Activated naive CD8-positive, alpha-beta T cell treated with anti-CD3 and anti-CD28 coated beads, Interleukin-2, amount 10 ng/mL, durations not matched to agents 7 days and 5 days (primary cell): ENCODE data around the gene PHC1. TPM values are rescaled to one million over a fixed set of nuclear protein-coding genes. Genes with fewer than 3 reads are reported as not detected.
"Not testable (repeated sequence)": the region's sequence is repeated elsewhere in the genome, so short reads cannot be mapped to it uniquely, and the experiment has no call there.

Experiments
- ATAC-seq: fragments of 150-1000 bp; cut with Tn5 transposase; one replicate; pipeline ENCODE4 v1.10.0; 2021; ENCODE audit warnings: low read depth, moderate library complexity
- POLR2A ChIA-PET: fragments of 350-600 bp; sonication (Branson Sonifier 250); formaldehyde crosslinking; loops from one replicate; lab custom pipeline; 2021; ENCODE audit warnings: antibody characterized with exemption; lab: Charles Lee
- DNase-seq: peaks from one replicate; pipeline ENCODE4 v3.0.0; 2021
- H3K27ac Mint-ChIP-seq: one replicate; pipeline ENCODE4 v1.8.0; 2022; ENCODE audit warnings: mild to moderate bottlenecking, mixed read lengths
- H3K27me3 Mint-ChIP-seq: one replicate; pipeline ENCODE4 v1.8.0; 2022; ENCODE audit warnings: mild to moderate bottlenecking, moderate library complexity, mixed read lengths
- H3K36me3 Mint-ChIP-seq: one replicate; pipeline ENCODE4 v1.8.0; 2021; ENCODE audit warnings: mild to moderate bottlenecking, mixed read lengths
- H3K4me1 Mint-ChIP-seq: one replicate; pipeline ENCODE4 v1.8.0; 2021; ENCODE audit warnings: mixed read lengths
- H3K4me3 Mint-ChIP-seq: one replicate; pipeline ENCODE4 v1.8.0; 2022; ENCODE audit warnings: mild to moderate bottlenecking, moderate library complexity, mixed read lengths
- H3K9me3 Mint-ChIP-seq: one replicate; pipeline ENCODE4 v1.8.0; 2021; ENCODE audit warnings: mixed read lengths
- total RNA-seq, 2 experiments: library from RNA; stranded (reverse); gene quantifications; one replicate each; pipeline ENCODE4 v1.2.3, GENCODE V29; 2021

PHC1 gene
- total RNA-seq, 2 experiments from 2014 or later = 20.6 to 23.9 TPM

DNA sequence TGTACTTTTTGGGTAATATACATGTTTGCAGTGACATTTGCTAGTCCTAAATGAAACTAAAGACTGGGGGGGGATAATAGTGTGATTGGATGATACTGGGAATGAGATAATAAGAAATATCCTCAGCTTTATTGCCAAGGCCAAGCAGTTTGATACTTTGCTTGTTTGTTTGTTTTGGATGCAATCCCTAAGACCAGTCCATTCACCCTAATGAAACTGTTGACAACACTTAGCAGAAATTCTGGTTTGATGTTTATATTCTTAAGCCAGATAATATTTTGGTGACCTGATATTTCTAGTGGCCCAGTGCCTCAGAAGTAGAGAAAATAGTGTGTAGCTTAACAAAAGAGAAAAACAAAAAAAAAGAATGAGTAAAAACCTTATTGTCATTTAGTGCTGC lies 1.8 kb downstream of the PHC1 start:
- DNase-seq = no peak
- POLR2A ChIA-PET = interaction anchor here (3.0 kb wide), 1 partner anchor 34 kb away, joined by 17 read pairs; the partner anchor contains the start of gene M6PR
- H3K4me1 Mint-ChIP-seq = peaks cover 8% of the 10 kb centered on the region
- H3K27me3 Mint-ChIP-seq = peaks cover 7% of the 10 kb centered on the region
- ATAC-seq = no peak
- H3K9me3 Mint-ChIP-seq = no peaks in the 10 kb centered on the region
- H3K36me3 Mint-ChIP-seq = no peaks in the 10 kb centered on the region
- no peak overlapping the region for H3K27ac Mint-ChIP-seq
- H3K4me3 Mint-ChIP-seq = no peak overlapping the region

DNA sequence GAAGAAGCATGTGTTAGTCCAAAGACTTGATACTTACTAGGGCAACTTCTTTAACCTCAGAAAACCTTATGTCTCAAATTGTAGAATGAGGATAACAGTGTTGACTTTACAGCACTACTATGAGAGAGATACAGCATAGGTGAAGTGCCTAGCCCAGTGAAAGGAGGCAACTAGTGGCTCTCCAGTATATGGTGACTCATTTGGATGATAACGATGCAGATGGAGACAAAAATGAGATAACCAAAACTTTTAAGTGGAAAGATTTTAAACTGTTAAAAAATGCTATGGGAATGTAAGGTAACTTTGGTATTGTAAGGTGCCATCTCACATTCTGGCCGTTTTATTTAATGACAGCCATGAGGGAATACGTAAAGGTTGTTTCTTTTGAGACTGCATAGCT lies 2.7 kb downstream of the PHC1 start:
- no peaks in the 10 kb centered on the region for H3K9me3 Mint-ChIP-seq
- no peak overlapping the region for H3K4me3 Mint-ChIP-seq
- H3K4me1 Mint-ChIP-seq = peaks cover 8% of the 10 kb centered on the region
- ATAC-seq (no peak), DNase-seq (no peak)
- peaks cover 7% of the 10 kb centered on the region for H3K27me3 Mint-ChIP-seq
- H3K36me3 Mint-ChIP-seq = no peaks in the 10 kb centered on the region
- no peak overlapping the region for H3K27ac Mint-ChIP-seq
- POLR2A ChIA-PET = interaction anchor here (3.0 kb wide), 1 partner anchor 33 kb away, joined by 17 read pairs; the partner anchor contains the start of gene M6PR

DNA sequence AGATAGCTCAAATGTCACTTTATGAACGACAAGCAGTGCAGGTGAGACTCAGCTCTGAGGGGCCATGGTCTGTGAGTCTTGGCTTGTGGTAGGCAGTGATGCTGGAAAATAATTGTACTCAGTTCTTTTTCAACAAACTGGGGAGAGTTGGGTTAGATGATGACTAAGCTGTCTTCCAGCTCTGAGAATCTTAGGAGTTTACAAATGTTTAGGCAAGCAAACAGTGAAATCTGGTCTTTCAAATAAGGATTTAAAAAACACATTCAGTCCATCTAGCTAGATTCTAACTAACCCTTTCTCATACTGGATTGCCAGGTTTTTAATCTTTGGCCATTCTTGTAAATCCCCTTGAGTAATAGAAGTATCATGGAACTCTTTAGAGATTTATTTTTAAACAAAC lies 3.4 kb downstream of the PHC1 start:
- Mint-ChIP-seq H3K27ac (no peak overlapping the region), H3K27me3 (peaks cover 5% of the 10 kb centered on the region), H3K36me3 (no peaks in the 10 kb centered on the region), H3K4me1 (peaks cover 8% of the 10 kb centered on the region), H3K9me3 (no peaks in the 10 kb centered on the region), H3K4me3 (no peak overlapping the region)
- DNase-seq (no peak), ATAC-seq (no peak)
- POLR2A ChIA-PET = interaction anchor here (0.5 kb wide), 1 partner anchor 261 kb away, joined by 3 read pairs; no protein-coding TSS in a partner anchor

DNA sequence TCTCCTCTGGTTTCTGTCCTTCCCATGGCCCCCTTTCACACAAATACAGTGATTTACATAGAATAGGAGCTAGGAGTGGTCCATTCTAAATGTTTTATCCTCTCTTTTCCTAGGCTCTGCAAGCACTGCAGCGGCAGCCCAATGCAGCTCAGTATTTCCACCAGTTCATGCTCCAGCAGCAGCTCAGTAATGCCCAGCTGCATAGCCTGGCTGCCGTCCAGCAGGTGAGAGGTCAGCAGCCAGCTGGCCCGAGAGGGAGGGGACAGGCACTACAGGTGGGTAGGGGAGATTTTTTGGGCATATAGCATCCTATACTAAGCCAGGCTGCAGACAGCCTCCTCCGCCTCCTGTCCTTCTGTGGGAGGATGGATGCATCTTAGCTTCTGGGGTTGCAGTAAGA lies 5.3 kb downstream of the PHC1 start:
- H3K36me3 Mint-ChIP-seq, H3K4me1 Mint-ChIP-seq, H3K9me3 Mint-ChIP-seq, H3K27me3 Mint-ChIP-seq, H3K27ac Mint-ChIP-seq, ATAC-seq, DNase-seq, POLR2A ChIA-PET, H3K4me3 Mint-ChIP-seq: not testable (repeated sequence)

DNA sequence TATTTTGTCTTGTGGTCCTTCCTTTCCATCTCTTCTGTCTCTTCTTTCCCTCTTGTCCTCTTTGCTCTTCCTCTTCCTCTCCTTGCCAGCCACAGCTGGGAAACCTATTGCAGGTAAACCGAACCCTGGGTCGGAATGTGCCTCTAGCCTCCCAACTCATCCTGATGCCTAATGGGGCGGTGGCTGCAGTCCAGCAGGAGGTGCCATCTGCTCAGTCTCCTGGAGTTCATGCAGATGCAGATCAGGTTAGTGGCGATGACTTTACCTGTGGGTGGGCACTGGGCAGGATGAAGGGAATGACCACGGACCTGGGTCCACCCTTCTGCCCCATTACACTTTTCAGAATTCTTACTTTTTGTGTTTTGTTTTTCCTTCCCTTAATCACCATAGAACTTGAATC lies 8.2 kb downstream of the PHC1 start:
- H3K4me3 Mint-ChIP-seq = no peak overlapping the region
- no peaks in the 10 kb centered on the region for H3K9me3 Mint-ChIP-seq
- no peaks in the 10 kb centered on the region for H3K4me1 Mint-ChIP-seq
- H3K27me3 Mint-ChIP-seq = no peaks in the 10 kb centered on the region
- no peak for DNase-seq
- H3K36me3 Mint-ChIP-seq = no peaks in the 10 kb centered on the region
- no peak for ATAC-seq
- no peak overlapping the region for H3K27ac Mint-ChIP-seq
- POLR2A ChIA-PET = no interaction called here

DNA sequence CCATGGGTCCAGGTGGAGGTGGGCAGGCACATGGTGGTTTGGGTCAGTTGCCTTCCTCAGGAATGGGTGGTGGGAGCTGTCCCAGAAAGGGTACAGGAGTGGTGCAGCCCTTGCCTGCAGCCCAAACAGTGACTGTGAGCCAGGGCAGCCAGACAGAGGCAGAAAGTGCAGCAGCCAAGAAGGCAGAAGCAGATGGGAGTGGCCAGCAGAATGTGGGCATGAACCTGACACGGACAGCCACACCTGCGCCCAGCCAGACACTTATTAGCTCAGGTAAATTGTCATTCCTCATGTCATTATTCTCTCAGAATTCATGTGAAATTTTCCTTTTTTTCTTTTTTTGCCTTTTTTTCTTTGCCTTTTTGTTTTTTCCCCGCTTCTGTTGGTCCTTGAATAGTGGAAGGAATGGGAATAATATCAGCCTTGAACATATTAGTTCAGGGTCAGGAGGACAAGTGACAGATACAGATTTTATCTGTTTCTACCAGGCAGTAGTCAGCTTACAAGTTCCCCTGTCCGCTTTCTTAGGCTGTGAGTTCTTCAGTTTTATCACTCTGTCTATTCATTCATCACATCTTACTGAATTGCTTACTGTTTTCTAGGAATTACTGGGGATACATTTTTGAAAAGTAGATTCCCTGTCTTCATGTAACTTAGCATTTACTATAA lies 16.5 kb downstream of the PHC1 start:
- ATAC-seq, H3K27ac Mint-ChIP-seq, H3K4me3 Mint-ChIP-seq, H3K36me3 Mint-ChIP-seq, DNase-seq, H3K4me1 Mint-ChIP-seq, H3K27me3 Mint-ChIP-seq, POLR2A ChIA-PET, H3K9me3 Mint-ChIP-seq: not testable (repeated sequence)

DNA sequence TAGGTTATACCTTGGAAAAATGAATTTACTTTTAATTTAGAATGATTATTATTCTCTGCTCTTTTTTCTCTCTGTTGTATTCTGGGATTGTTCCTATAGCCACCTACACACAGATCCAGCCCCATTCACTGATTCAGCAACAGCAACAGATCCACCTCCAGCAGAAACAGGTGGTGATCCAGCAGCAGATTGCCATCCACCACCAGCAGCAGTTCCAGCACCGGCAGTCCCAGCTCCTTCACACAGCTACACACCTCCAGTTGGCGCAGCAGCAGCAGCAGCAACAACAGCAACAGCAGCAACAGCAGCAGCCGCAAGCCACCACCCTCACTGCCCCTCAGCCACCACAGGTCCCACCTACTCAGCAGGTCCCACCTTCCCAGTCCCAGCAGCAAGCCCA lies 18.2 kb downstream of the PHC1 start:
- H3K36me3 Mint-ChIP-seq, ATAC-seq, H3K27ac Mint-ChIP-seq, H3K9me3 Mint-ChIP-seq, POLR2A ChIA-PET, DNase-seq, H3K4me1 Mint-ChIP-seq, H3K27me3 Mint-ChIP-seq, H3K4me3 Mint-ChIP-seq: not testable (repeated sequence)

DNA sequence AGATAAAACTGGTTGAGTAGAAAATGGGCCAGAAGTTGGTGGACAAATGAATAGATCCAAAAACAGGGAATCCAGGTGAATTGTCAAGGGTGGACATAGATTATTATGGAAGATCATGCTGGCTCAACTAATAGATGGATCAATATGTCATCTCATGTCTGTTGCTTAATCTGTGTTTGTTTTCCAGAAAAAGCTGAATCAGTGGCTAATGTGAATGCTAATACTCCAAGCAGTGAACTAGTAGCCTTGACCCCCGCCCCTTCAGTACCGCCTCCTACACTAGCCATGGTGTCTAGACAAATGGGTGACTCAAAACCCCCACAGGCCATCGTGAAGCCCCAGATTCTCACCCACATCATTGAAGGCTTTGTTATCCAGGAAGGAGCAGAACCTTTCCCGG lies 19.8 kb downstream of the PHC1 start:
- H3K4me1 Mint-ChIP-seq, POLR2A ChIA-PET, H3K9me3 Mint-ChIP-seq, ATAC-seq, H3K27ac Mint-ChIP-seq, H3K4me3 Mint-ChIP-seq, H3K27me3 Mint-ChIP-seq, H3K36me3 Mint-ChIP-seq, DNase-seq: not testable (repeated sequence)

DNA sequence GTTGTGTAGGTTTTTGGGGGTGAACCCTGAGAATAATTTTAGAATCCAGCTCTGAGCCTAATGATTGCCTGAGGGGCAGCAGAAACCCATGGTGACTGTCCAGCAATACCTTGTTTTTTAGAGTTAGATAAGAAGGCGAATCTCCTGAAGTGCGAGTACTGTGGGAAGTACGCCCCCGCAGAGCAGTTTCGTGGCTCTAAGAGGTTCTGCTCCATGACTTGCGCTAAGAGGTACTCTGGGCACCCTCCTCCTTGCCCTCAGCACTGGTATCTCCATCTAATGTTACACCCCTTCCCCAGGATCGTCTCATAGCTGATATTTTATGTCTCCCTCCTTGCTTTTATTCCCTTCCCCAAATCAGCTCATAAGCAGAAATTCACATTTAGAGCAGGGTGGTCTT lies 22.4 kb downstream of the PHC1 start:
- H3K4me1 Mint-ChIP-seq = no peaks in the 10 kb centered on the region
- H3K9me3 Mint-ChIP-seq = no peaks in the 10 kb centered on the region
- POLR2A ChIA-PET = interaction anchor here (1.4 kb wide), 1 partner anchor 9 kb away, joined by 4 read pairs; no protein-coding TSS in a partner anchor
- H3K4me3 Mint-ChIP-seq = no peak overlapping the region
- no peak overlapping the region for H3K27ac Mint-ChIP-seq
- peaks cover 7% of the 10 kb centered on the region for H3K36me3 Mint-ChIP-seq
- H3K27me3 Mint-ChIP-seq = no peaks in the 10 kb centered on the region
- DNase-seq (no peak), ATAC-seq (no peak)

DNA sequence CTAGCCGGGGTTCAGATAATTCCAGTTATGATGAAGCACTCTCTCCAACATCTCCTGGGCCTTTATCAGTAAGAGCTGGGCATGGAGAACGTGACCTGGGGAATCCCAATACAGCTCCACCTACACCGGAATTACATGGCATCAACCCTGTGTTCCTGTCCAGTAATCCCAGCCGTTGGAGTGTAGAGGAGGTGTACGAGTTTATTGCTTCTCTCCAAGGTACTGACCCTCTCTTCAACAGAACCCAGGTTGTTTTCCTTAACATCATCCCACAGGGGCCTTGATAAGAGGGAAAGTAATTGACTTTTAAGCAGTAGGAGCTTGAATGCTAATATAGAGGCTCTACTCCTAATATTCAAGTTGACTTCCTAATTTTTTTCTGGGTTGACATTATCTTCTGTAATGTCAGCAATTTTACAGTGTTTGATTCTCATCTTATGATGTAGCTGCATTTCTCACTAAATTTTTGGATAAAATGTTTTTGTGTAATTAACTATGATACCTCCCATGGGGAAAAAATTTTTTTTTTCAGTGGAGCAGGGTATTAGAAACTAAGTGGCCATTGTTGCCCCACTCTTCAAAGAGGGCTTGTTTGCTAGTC lies 23.6 kb downstream of the PHC1 start:
- POLR2A ChIA-PET = interaction anchor here (2.1 kb wide), 1 partner anchor 11 kb away, joined by 10 read pairs; the partner anchor contains the start of gene M6PR
- not testable (repeated sequence) for H3K36me3 Mint-ChIP-seq, H3K27me3 Mint-ChIP-seq, DNase-seq, ATAC-seq, H3K9me3 Mint-ChIP-seq, H3K27ac Mint-ChIP-seq, H3K4me3 Mint-ChIP-seq, H3K4me1 Mint-ChIP-seq

DNA sequence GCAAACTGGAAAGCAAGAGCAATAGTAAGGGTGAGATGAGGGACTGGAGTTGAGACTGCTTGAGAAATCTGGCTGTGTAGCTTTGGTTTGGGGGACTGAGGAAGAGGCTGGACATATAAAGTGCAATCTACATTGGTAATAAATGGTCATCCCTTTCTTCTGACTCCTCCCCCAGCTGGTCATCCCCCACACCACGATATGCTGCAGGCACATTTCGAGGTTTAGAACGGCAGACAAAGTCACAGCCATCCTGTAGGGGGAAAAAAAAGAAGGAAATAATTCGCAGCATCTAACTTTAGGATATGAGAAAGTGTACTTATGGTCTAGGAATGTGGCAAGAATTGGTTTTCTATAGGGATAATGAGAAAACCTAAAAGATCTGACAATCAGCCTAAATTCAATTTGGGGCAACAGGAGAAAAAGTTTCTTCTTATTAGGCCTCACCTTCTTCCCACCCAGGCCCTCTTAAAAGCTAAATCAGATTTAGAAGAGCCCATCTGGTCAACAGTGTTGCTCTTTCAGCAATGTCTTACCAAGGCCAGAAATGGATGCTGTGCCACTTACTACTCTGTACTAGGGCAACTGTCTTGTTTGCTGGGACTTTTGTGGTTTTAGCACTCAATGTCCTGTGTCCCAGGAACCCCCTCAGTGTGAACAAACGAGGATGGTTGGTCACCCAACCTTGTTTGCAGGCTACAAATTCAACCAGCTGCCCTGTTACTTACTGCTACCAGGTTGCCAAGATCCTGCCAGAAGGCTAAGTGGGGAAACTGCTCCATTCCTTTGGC lies 27.6 kb downstream of the PHC1 start:
- no peak overlapping the region for H3K27ac Mint-ChIP-seq
- H3K36me3 Mint-ChIP-seq = peaks cover 14% of the 10 kb centered on the region
- peaks cover 7% of the 10 kb centered on the region for H3K4me1 Mint-ChIP-seq
- H3K27me3 Mint-ChIP-seq = no peaks in the 10 kb centered on the region
- POLR2A ChIA-PET = no interaction called here
- H3K4me3 Mint-ChIP-seq = no peak overlapping the region
- ATAC-seq = no peak
- DNase-seq = no peak
- no peaks in the 10 kb centered on the region for H3K9me3 Mint-ChIP-seq

DNA sequence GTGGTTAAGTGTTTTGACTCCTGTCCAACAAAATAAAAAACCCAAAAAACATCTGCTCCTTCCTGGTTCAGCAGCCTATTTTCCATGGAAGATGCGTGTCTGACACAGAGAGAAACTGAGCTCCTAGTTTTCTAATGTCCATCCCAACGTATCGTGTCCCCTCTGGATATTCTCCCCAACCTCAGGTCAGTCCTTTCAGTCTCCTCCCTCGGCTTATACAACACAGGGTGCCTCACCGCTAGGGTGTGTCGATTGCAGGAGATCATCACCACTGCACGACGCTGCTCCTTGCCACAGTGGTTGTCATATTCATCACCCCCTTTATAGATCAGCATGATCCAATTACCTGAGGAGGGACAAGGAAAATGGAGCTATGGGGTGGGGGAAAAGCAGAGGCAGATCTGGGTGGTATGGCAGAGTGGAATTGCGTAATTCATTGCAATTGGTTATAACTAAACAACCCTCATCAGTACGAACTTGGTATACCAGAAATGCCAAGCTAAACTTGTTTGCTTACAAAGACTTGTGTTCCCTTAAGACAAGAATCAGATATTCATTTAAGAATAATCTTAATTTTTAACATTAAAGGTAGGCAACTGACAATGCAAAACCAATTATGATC lies 29.4 kb downstream of the PHC1 start:
- ATAC-seq = no peak
- H3K4me1 Mint-ChIP-seq = peaks cover 20% of the 10 kb centered on the region
- H3K4me3 Mint-ChIP-seq = no peak overlapping the region
- H3K27ac Mint-ChIP-seq = no peak overlapping the region
- POLR2A ChIA-PET = no interaction called here
- H3K36me3 Mint-ChIP-seq = peaks cover 15% of the 10 kb centered on the region
- no peaks in the 10 kb centered on the region for H3K27me3 Mint-ChIP-seq
- no peaks in the 10 kb centered on the region for H3K9me3 Mint-ChIP-seq
- DNase-seq = no peak

DNA sequence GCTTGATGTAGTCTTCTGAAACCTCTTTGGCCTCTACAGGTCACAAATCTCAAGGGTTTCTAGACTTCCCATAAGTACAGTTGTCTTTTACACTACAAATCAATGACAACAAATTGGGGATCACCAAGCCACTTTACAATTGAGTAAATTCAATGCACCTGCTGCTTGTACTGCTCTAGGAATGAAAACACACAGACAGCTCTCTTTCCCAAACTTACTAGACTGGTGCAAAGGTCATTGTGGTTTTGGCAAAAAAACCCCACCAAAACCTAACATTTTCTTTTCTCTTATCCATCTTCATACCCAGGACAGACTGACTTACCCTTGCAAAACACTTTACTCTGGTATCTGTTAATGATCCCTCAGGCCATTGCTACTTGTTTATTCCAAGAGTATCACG lies 32.4 kb downstream of the PHC1 start:
- ATAC-seq = no peak
- Mint-ChIP-seq H3K27me3 (no peaks in the 10 kb centered on the region), H3K36me3 (peaks cover 11% of the 10 kb centered on the region), H3K9me3 (no peaks in the 10 kb centered on the region), H3K4me1 (peaks cover 28% of the 10 kb centered on the region), H3K27ac (peak overlapping the region; percentile 14), H3K4me3 (peak overlapping the region; percentile 14)
- no peak for DNase-seq
- POLR2A ChIA-PET = no interaction called here
